D721Med (cell line): Measurements from ENCODE around the gene PARP12.

Experiments used
- DNase-seq: peaks from one replicate; pipeline ENCODE4 v3.0.0; 2011; ENCODE audit warnings: low spot score; ENCODE audit not compliant: insufficient read length
- FAIRE-seq: peaks from 2 replicates; lab custom pipeline; 2011; peaks lifted over from hg19 to GRCh38; lab: Jason Lieb, UNC
- CTCF ChIP-seq: IDR thresholded peaks from 2 replicates; pipeline ENCODE4 v1.5.1; 2012; ENCODE audit warnings: mild to moderate bottlenecking, control low read depth; ENCODE audit not compliant: insufficient read depth; ENCODE audit errors: missing control alignments

Gene PARP12

GRCh38 chr7:140053812-140054539 lies 8.8 kb downstream of the PARP12 start:
- no peak for DNase-seq
- TF ChIP-seq CTCF = no peak
- no peak for FAIRE-seq

GRCh38 chr7:140051820-140052219 lies 10.9 kb downstream of the PARP12 start:
- no peak for FAIRE-seq
- no peak for DNase-seq
- no peak for TF ChIP-seq CTCF

GRCh38 chr7:140050100-140050499 lies 12.7 kb downstream of the PARP12 start:
- no peak for TF ChIP-seq CTCF
- FAIRE-seq = no peak

GRCh38 chr7:140049339-140050024 lies 13.3 kb downstream of the PARP12 start:
- DNase-seq (no peak), FAIRE-seq (no peak)
- TF ChIP-seq CTCF = no peak

More at GRCh38 chr7:140050100-140050499, 12.7 kb downstream of the PARP12 start:
- DNase-seq = no peak

GRCh38 chr7:140048989-140049338 lies 13.8 kb downstream of the PARP12 start:
- DNase-seq (no peak), FAIRE-seq (no peak)
- TF ChIP-seq CTCF = no peak

GRCh38 chr7:140048138-140048537 lies 14.6 kb downstream of the PARP12 start:
- no peak for FAIRE-seq
- no peak for TF ChIP-seq CTCF

GRCh38 chr7:140047197-140047596 lies 15.6 kb downstream of the PARP12 start:
- DNase-seq (no peak), FAIRE-seq (no peak)
- no peak for TF ChIP-seq CTCF

More at GRCh38 chr7:140048138-140048537, 14.6 kb downstream of the PARP12 start:
- no peak for DNase-seq
